Karpas-422 (cell line): ENCODE data around the gene COL10A1. TPM values are rescaled to one million over a fixed set of nuclear protein-coding genes. Genes with fewer than 3 reads are reported as not detected.

Experiments used
- DNase-seq: peaks from one replicate; pipeline ENCODE4 v3.0.0-alpha.2; 2015
- H2AFZ ChIP-seq: fragments of 200-600 bp; sonication (generic); 2 replicates; pipeline ENCODE4 v1.6.1; 2014; ENCODE audit warnings: antibody characterized with exemption, low read length, mixed read lengths
- H3K27ac ChIP-seq: fragments of 200-600 bp; sonication (generic); 2 replicates; pipeline ENCODE4 v1.5.1; 2014; ENCODE audit warnings: mild to moderate bottlenecking, low read length, moderate library complexity
- H3K27me3 ChIP-seq: fragments of 200-600 bp; sonication (generic); 2 replicates; pipeline ENCODE4 v1.6.1; 2014; ENCODE audit warnings: low read length, mixed read lengths
- H3K36me3 ChIP-seq: fragments of 200-600 bp; sonication (generic); 2 replicates; pipeline ENCODE4 v1.6.1; 2014; ENCODE audit warnings: low read length, mixed read lengths; ENCODE audit not compliant: insufficient read depth
- H3K4me1 ChIP-seq: fragments of 200-600 bp; sonication (generic); 2 replicates; pipeline ENCODE4 v1.6.1; 2014; ENCODE audit warnings: mild to moderate bottlenecking, low read length, mixed read lengths
- H3K4me2 ChIP-seq: fragments of 200-600 bp; sonication (generic); 2 replicates; pipeline ENCODE4 v1.6.1; 2014; ENCODE audit warnings: low read length, low read depth, mild to moderate bottlenecking; ENCODE audit not compliant: poor library complexity, severe bottlenecking
- H3K4me3 ChIP-seq: fragments of 200-600 bp; sonication (generic); 2 replicates; pipeline ENCODE4 v1.5.1; 2014; ENCODE audit warnings: mild to moderate bottlenecking, antibody characterized with exemption, low read length, mixed read lengths
- H3K79me2 ChIP-seq: fragments of 200-600 bp; sonication (generic); 2 replicates; pipeline ENCODE4 v1.6.1; 2014; ENCODE audit warnings: mild to moderate bottlenecking, low read length, mixed read lengths
- H3K9ac ChIP-seq: fragments of 200-600 bp; sonication (generic); 2 replicates; pipeline ENCODE4 v1.6.0; 2014; ENCODE audit warnings: low read length
- H3K9me2 ChIP-seq: fragments of 200-600 bp; sonication (generic), shearing (Covaris generic); replicated peaks from 2 replicates; pipeline ENCODE4 v1.6.0; 2014; ENCODE audit warnings: mild to moderate bottlenecking, low read length, moderate library complexity; ENCODE audit not compliant: insufficient read depth
- H3K9me3 ChIP-seq: fragments of 300-700, 200-600 bp; sonication (generic); 2 replicates; pipeline ENCODE4 v1.6.1; 2014; ENCODE audit warnings: low read length, mixed read lengths
- H4K20me1 ChIP-seq: fragments of 200-600 bp; sonication (generic); 2 replicates; pipeline ENCODE4 v1.6.1; 2014; ENCODE audit warnings: mild to moderate bottlenecking, antibody characterized with exemption, low read length, low read depth; ENCODE audit not compliant: insufficient read depth
- total RNA-seq: library from RNA; depleted of rRNA; stranded (reverse); fragments of >200 nt; shearing (Covaris generic); gene quantifications from 2 replicates; pipeline ENCODE4 v1.2.3, GENCODE V29; 2014; ENCODE audit warnings: low replicate concordance

COL10A1 gene
- total RNA-seq, 1 experiment from 2014 or later = not detected

- DNase-seq = no peak
- no peaks in the 10 kb centered on the region for H3K79me2 ChIP-seq
- H2AFZ ChIP-seq = no peak overlapping the region
- H3K4me3 ChIP-seq = no peak overlapping the region
- no peaks in the 10 kb centered on the region for H4K20me1 ChIP-seq
- H3K9me3 ChIP-seq = no peaks in the 10 kb centered on the region
- no peaks in the 10 kb centered on the region for H3K4me1 ChIP-seq
- H3K36me3 ChIP-seq = no peaks in the 10 kb centered on the region
- no peaks in the 10 kb centered on the region for H3K9me2 ChIP-seq
- no peak overlapping the region for H3K27ac ChIP-seq
- no peaks in the 10 kb centered on the region for H3K27me3 ChIP-seq
- no peak overlapping the region for H3K4me2 ChIP-seq
- H3K9ac ChIP-seq = no peak overlapping the region
Observed at GRCh38 chr6:116139917-116140316, 14.0 kb upstream of the COL10A1 start.

DNA sequence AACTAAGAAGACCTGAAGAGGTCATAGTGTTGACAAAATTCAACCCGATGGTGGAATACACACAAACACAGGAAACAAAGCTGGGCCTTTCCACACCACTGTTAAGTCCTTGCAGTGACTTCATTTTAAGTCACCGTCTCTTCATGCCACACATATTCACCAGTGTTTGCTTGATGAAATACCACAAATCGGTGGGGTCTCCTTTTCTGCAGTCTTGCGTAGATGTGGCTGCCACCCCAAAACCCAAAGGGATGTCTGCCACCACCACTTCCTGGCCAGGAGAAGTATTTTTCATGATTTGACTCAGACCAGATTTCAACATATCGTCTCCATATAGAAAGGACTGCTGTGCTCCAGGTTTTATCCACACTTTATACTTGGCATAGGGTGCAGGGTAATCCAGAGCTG is 11.0 kb upstream of the COL10A1 start:
- Histone ChIP-seq H3K27me3 (no peaks in the 10 kb centered on the region), H3K9me3 (no peaks in the 10 kb centered on the region), H3K4me3 (no peak overlapping the region), H3K79me2 (no peaks in the 10 kb centered on the region), H3K9me2 (no peaks in the 10 kb centered on the region), H2AFZ (no peak overlapping the region), H3K27ac (no peak overlapping the region), H3K4me2 (no peak overlapping the region), H3K9ac (no peak overlapping the region), H3K4me1 (no peaks in the 10 kb centered on the region), H3K36me3 (no peaks in the 10 kb centered on the region), H4K20me1 (no peaks in the 10 kb centered on the region)
- DNase-seq = no peak

GRCh38 chr6:116136373-116136772 is 10.4 kb upstream of the COL10A1 start:
- no peak overlapping the region for H3K9ac ChIP-seq
- H3K27me3 ChIP-seq = no peaks in the 10 kb centered on the region
- H3K4me1 ChIP-seq = no peaks in the 10 kb centered on the region
- no peak overlapping the region for H3K4me3 ChIP-seq
- no peaks in the 10 kb centered on the region for H3K9me2 ChIP-seq
- H3K4me2 ChIP-seq = no peak overlapping the region
- no peak for DNase-seq
- no peak overlapping the region for H2AFZ ChIP-seq
- H3K79me2 ChIP-seq = no peaks in the 10 kb centered on the region
- H4K20me1 ChIP-seq = no peaks in the 10 kb centered on the region
- H3K36me3 ChIP-seq = no peaks in the 10 kb centered on the region
- H3K27ac ChIP-seq = no peak overlapping the region
- H3K9me3 ChIP-seq = no peaks in the 10 kb centered on the region

- H3K79me2 ChIP-seq = no peaks in the 10 kb centered on the region
- no peaks in the 10 kb centered on the region for H3K9me2 ChIP-seq
- no peaks in the 10 kb centered on the region for H3K36me3 ChIP-seq
- no peak for DNase-seq
- H3K27ac ChIP-seq = no peak overlapping the region
- H3K4me1 ChIP-seq = no peaks in the 10 kb centered on the region
- no peak overlapping the region for H3K9ac ChIP-seq
- H3K9me3 ChIP-seq = no peaks in the 10 kb centered on the region
- no peak overlapping the region for H3K4me3 ChIP-seq
- H4K20me1 ChIP-seq = no peaks in the 10 kb centered on the region
- H2AFZ ChIP-seq = no peak overlapping the region
- no peak overlapping the region for H3K4me2 ChIP-seq
- no peaks in the 10 kb centered on the region for H3K27me3 ChIP-seq
Observed at GRCh38 chr6:116133453-116133852, 7.5 kb upstream of the COL10A1 start.

- no peaks in the 10 kb centered on the region for H4K20me1 ChIP-seq
- H3K79me2 ChIP-seq = no peaks in the 10 kb centered on the region
- H2AFZ ChIP-seq = no peak overlapping the region
- H3K4me2 ChIP-seq = no peak overlapping the region
- no peaks in the 10 kb centered on the region for H3K9me3 ChIP-seq
- DNase-seq = no peak
- H3K27ac ChIP-seq = no peak overlapping the region
- H3K27me3 ChIP-seq = no peaks in the 10 kb centered on the region
- no peaks in the 10 kb centered on the region for H3K9me2 ChIP-seq
- no peak overlapping the region for H3K9ac ChIP-seq
- no peaks in the 10 kb centered on the region for H3K4me1 ChIP-seq
- H3K36me3 ChIP-seq = no peaks in the 10 kb centered on the region
- no peak overlapping the region for H3K4me3 ChIP-seq
Observed at GRCh38 chr6:116127771-116128493, 2.0 kb upstream of the COL10A1 start.

- DNase-seq = no peak
- peaks cover 6% of the 10 kb centered on the region; the same call in 1 of the 2 replicates for H3K36me3 ChIP-seq
- no peak overlapping the region for H2AFZ ChIP-seq
- no peak overlapping the region for H3K4me3 ChIP-seq
- H3K27ac ChIP-seq = no peak overlapping the region
- H3K9me3 ChIP-seq = no peaks in the 10 kb centered on the region
- H3K4me1 ChIP-seq = no peaks in the 10 kb centered on the region
- H3K9me2 ChIP-seq = no peaks in the 10 kb centered on the region
- H3K79me2 ChIP-seq = no peaks in the 10 kb centered on the region
- H3K27me3 ChIP-seq = no peaks in the 10 kb centered on the region
- no peak overlapping the region for H3K9ac ChIP-seq
- no peak overlapping the region for H3K4me2 ChIP-seq
- H4K20me1 ChIP-seq = no peaks in the 10 kb centered on the region
Observed at GRCh38 chr6:116120430-116120829, 5.5 kb downstream of the COL10A1 start.

DNA sequence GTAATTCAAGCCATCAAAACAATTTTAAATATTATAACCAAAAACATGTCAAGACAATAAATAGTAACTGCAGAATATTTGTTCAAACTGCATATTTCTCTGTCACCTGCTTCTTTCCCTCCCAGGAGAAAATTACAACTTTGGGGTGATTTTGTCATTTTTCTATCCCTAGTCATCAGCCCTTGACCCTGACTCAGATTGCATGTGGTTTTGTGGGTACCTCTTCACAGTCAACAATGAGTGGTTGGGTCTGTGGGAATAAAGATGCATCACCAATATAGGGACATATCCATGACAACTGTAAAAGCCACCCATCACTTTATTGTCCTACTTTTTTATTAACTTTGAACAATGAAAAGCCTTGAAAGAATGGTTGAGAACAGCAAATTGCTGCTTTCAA is 7.3 kb downstream of the COL10A1 start:
- no peak overlapping the region for H3K4me2 ChIP-seq
- H3K4me1 ChIP-seq = no peaks in the 10 kb centered on the region
- no peak overlapping the region for H3K9ac ChIP-seq
- H3K36me3 ChIP-seq = peaks cover 6% of the 10 kb centered on the region; the same call in 1 of the 2 replicates
- H2AFZ ChIP-seq = no peak overlapping the region
- no peaks in the 10 kb centered on the region for H3K9me2 ChIP-seq
- no peaks in the 10 kb centered on the region for H3K9me3 ChIP-seq
- H3K27me3 ChIP-seq = no peaks in the 10 kb centered on the region
- no peaks in the 10 kb centered on the region for H3K79me2 ChIP-seq
- H3K4me3 ChIP-seq = no peak overlapping the region
- no peak for DNase-seq
- H4K20me1 ChIP-seq = no peaks in the 10 kb centered on the region
- H3K27ac ChIP-seq = no peak overlapping the region

GRCh38 chr6:116115781-116116180 is 10.2 kb downstream of the COL10A1 start:
- Histone ChIP-seq H3K4me1 (no peaks in the 10 kb centered on the region), H3K9me2 (no peaks in the 10 kb centered on the region), H3K27ac (no peak overlapping the region), H3K36me3 (peaks cover 6% of the 10 kb centered on the region; the same call in 1 of the 2 replicates), H4K20me1 (no peaks in the 10 kb centered on the region), H3K79me2 (no peaks in the 10 kb centered on the region), H3K4me2 (no peak overlapping the region), H3K27me3 (no peaks in the 10 kb centered on the region), H3K9me3 (no peaks in the 10 kb centered on the region), H3K9ac (no peak overlapping the region), H2AFZ (no peak overlapping the region), H3K4me3 (no peak overlapping the region)
- DNase-seq = no peak
